K562 (cell line): Measurements from ENCODE around the gene RPL38. TPM values are rescaled to one million over a fixed set of nuclear protein-coding genes. Genes with fewer than 3 reads are reported as not detected.

ENCODE experiments used
- ATAC-seq: fragments of 200-7000 bp; cut with Tn5 transposase; 3 replicates; pipeline ENCODE4 v1.9.1; 2020; ENCODE audit warnings: moderate library complexity
- BruUV-seq: library from RNA; stranded (reverse); fragments of 400-500 nt; replicated peaks from 2 replicates; lab custom pipeline; 2021; lab: Mats Ljungman, UMichigan
- CTCF ChIA-PET: fragments of 300-600 bp; formaldehyde crosslinking; extraction: SDS; loops from one replicate; lab custom pipeline; 2021; ENCODE audit warnings: low intra/inter-chr PET ratio; lab: Yijun Ruan, JAX
- POLR2A ChIA-PET: fragments of 300-600, 350-650 bp; sonication (Branson Sonifier 250); formaldehyde crosslinking; extraction: SDS; loops from one replicate; lab custom pipeline; 2021; ENCODE audit warnings: antibody characterized with exemption, inconsistent platforms; lab: Yijun Ruan, JAX
- DNase-seq, 4 experiments: peaks; one replicate each; pipeline versions ENCODE4 v3.0.0 to v3.0.0-alpha.2; 2011 to 2018; ENCODE audit warnings: low spot score in 3 of 4, mixed read lengths in 3 of 4; ENCODE audit errors: extremely low read depth in 1 of 4
- FAIRE-seq: peaks from 2 replicates; lab custom pipeline; 2011; peaks lifted over from hg19 to GRCh38; lab: Jason Lieb, UNC
- H2AFZ ChIP-seq: 2 replicates; pipeline ENCODE4 v1.6.0; 2011; ENCODE audit warnings: low read depth, low read length, control low read depth, inconsistent platforms
- H3K27ac ChIP-seq: fragments of 200-600 bp; 3 replicates; pipeline ENCODE4 v1.8.0; 2011; ENCODE audit warnings: low read depth, mild to moderate bottlenecking, control low read depth, inconsistent platforms, low read length, moderate library complexity, mixed read lengths; ENCODE audit errors: extremely low read depth
- H3K27me3 ChIP-seq, 2 experiments: fragments of 300-600 bp in 1 of 2; 2 replicates in 1 of 2; 3 replicates in 1 of 2; pipeline versions ENCODE4 v1.6.0 to v1.8.0; 2011; ENCODE audit warnings: inconsistent platforms in 2 of 2, low read length in 2 of 2, mild to moderate bottlenecking in 1 of 2, mixed read lengths in 1 of 2, moderate library complexity in 1 of 2; ENCODE audit not compliant: control insufficient read depth in 2 of 2, insufficient read depth in 2 of 2
- H3K36me3 ChIP-seq: fragments of 300-600 bp; 3 replicates; pipeline ENCODE4 v1.8.0; 2011; ENCODE audit warnings: mild to moderate bottlenecking, low read length, inconsistent platforms; ENCODE audit not compliant: control insufficient read depth, insufficient read depth
- H3K4me1 ChIP-seq, 2 experiments: fragments of 200-600 bp in 1 of 2; replicated peaks in 1 of 2; 2 replicates in 1 of 2; 3 replicates in 1 of 2; pipeline versions ENCODE4 v1.5.1 to v1.8.0; 2011; ENCODE audit warnings: inconsistent platforms in 2 of 2, low read length in 2 of 2, mild to moderate bottlenecking in 1 of 2, mixed read lengths in 1 of 2, moderate library complexity in 1 of 2; ENCODE audit not compliant: control insufficient read depth in 2 of 2, insufficient read depth in 2 of 2
- H3K4me2 ChIP-seq: 2 replicates; pipeline ENCODE4 v1.6.1; 2011; ENCODE audit warnings: low read length, control low read depth, inconsistent platforms, mixed read lengths; ENCODE audit not compliant: insufficient read depth
- H3K4me3 ChIP-seq: fragments of 200-600 bp; sonication (generic), shearing (Covaris generic); 2 replicates; pipeline ENCODE4 v1.5.1; 2016; ENCODE audit warnings: control low read depth, inconsistent platforms
- H3K79me2 ChIP-seq: fragments of 200-600 bp; 3 replicates; pipeline ENCODE4 v1.8.0; 2011; ENCODE audit warnings: low read length, inconsistent platforms; ENCODE audit not compliant: control insufficient read depth, insufficient read depth
- H3K9ac ChIP-seq, 2 experiments: 2 replicates each; pipeline versions ENCODE4 v1.6.0 to v1.6.1; 2011; ENCODE audit warnings: low read depth in 2 of 2, low read length in 2 of 2, control low read depth in 1 of 2, inconsistent platforms in 1 of 2, mild to moderate bottlenecking in 1 of 2, mixed read lengths in 1 of 2; ENCODE audit not compliant: insufficient read depth in 1 of 2
- H3K9me1 ChIP-seq: one replicate; pipeline ENCODE4 v1.6.0; 2011; ENCODE audit warnings: inconsistent platforms, mild to moderate bottlenecking, low read length, moderate library complexity; ENCODE audit not compliant: control insufficient read depth, insufficient read depth
- H3K9me3 ChIP-seq: replicated peaks from 2 replicates; pipeline ENCODE4 v1.5.1; 2011; ENCODE audit warnings: low read depth, low read length, inconsistent platforms; ENCODE audit not compliant: control insufficient read depth, insufficient read depth
- H4K20me1 ChIP-seq: replicated peaks from 2 replicates; pipeline ENCODE4 v1.6.1; 2011; ENCODE audit warnings: low read length, inconsistent platforms, mixed read lengths; ENCODE audit not compliant: control insufficient read depth, insufficient read depth
- ARID2 ChIP-seq: fragments of 450-650 bp; IDR thresholded peaks from 2 replicates; pipeline ENCODE4 v1.6.1; 2017; ENCODE audit warnings: antibody characterized with exemption, mild to moderate bottlenecking
- DPF2 ChIP-seq: fragments of 450-650 bp; IDR thresholded peaks from 2 replicates; pipeline ENCODE4 v1.6.1; 2016
- FOS ChIP-seq: IDR thresholded peaks from 3 replicates; pipeline ENCODE4 v1.6.1; 2011; ENCODE audit not compliant: insufficient read length; ENCODE audit errors: extremely low read depth
- HLTF ChIP-seq: fragments of 450-650 bp; IDR thresholded peaks from 2 replicates; pipeline ENCODE4 v1.6.1; 2016
- KDM4B ChIP-seq, 2 experiments: fragments of 450-650 bp in 1 of 2; sonication (generic) in 1 of 2; IDR thresholded peaks; 2 replicates each; pipeline ENCODE4 v1.6.1; 2016 to 2017; ENCODE audit warnings: borderline replicate concordance in 2 of 2, antibody characterized with exemption in 1 of 2, low read depth in 1 of 2, mild to moderate bottlenecking in 1 of 2
- NR1H2 ChIP-seq: sonication (generic); formaldehyde crosslinking; IDR thresholded peaks from 2 replicates; pipeline ENCODE4 v1.4.0; 2020; ENCODE audit warnings: mild to moderate bottlenecking, missing genetic modification reagents
- PURB ChIP-seq: sonication (generic); formaldehyde crosslinking; IDR thresholded peaks from 2 replicates; pipeline ENCODE4 v1.9.0; 2021; ENCODE audit warnings: low read depth, mild to moderate bottlenecking, missing genetic modification reagents
- RFX5 ChIP-seq: IDR thresholded peaks from 2 replicates; pipeline ENCODE4 v1.6.1; 2011; ENCODE audit warnings: low read depth, mild to moderate bottlenecking, improper control_type of control experiment, low read length
- SAFB2 ChIP-seq: fragments of 200-400 bp; formaldehyde crosslinking; IDR thresholded peaks from 2 replicates; pipeline ENCODE4 v1.6.1; 2018; ENCODE audit warnings: borderline replicate concordance, low read length, low read depth, moderate library complexity; ENCODE audit not compliant: severe bottlenecking
- TARDBP ChIP-seq: fragments of 450-650 bp; IDR thresholded peaks from 2 replicates; pipeline ENCODE4 v1.6.1; 2016
- TFAM ChIP-seq: fragments of 250-450 bp; sonication (Bioruptor Pico); conservative IDR thresholded peaks from 2 replicates; pipeline ENCODE4 v1.5.0; 2021; ENCODE audit warnings: mild to moderate bottlenecking, moderate library complexity
- ZNF134 ChIP-seq: fragments of 250-450 bp; sonication (Bioruptor Pico); conservative IDR thresholded peaks from 2 replicates; pipeline ENCODE4 v1.4.0; 2020
- ZNF431 ChIP-seq: sonication (generic); formaldehyde crosslinking; IDR thresholded peaks from 2 replicates; pipeline ENCODE4 v1.8.0; 2022; ENCODE audit warnings: mild to moderate bottlenecking, missing genetic modification reagents
- WGBS: fragments of 100-300 bp; shearing (Covaris generic); methylation state at CpG from one replicate; pipeline ENCODE4 v1.1.6; 2016; ENCODE audit warnings: low coverage, mixed read lengths; ENCODE audit not compliant: insufficient coverage; ENCODE audit errors: missing lambda C conversion rate; 5-methylcytosine and 5-hydroxymethylcytosine counted together
- in situ Hi-C: fragments of 300-500 bp; cut with MboI; formaldehyde crosslinking; loops from 4 replicates; pipeline ENCODE4 v1.15.0; 2018; ENCODE audit warnings: inconsistent platforms, mixed read lengths
- intact Hi-C: fragments of 100-400 bp; cut with micrococcal nuclease; formaldehyde crosslinking; loops from 2 replicates; pipeline ENCODE4 v1.14.2; 2022
- polyA plus RNA-seq, 8 experiments: library from polyadenylated mRNA; depleted of rRNA in 4 of 8; stranded (reverse) in 5 of 8; unstranded in 3 of 8; fragments of >200 nt; fragmentation: Nextera tagmentation in 2 of 8; fragmentation: Illumina TruSeq in 1 of 8; extraction: Ambion mirVana in 2 of 8; extraction: Trizol in 1 of 8; gene quantifications; 2 replicates each; pipeline versions ENCODE4 v1.2.1 to v1.2.3, GENCODE V29; 2011 to 2014; ENCODE audit warnings: inconsistent platforms in 1 of 8, missing spikeins in 1 of 8
- total RNA-seq, 7 experiments: library from RNA; depleted of rRNA in 6 of 7; stranded (reverse); fragments of >200 nt in 6 of 7; fragmentation: Illumina TruSeq in 2 of 7; extraction: Trizol in 2 of 7; gene quantifications; 2 replicates each; pipeline versions ENCODE4 v1.2.1 to v1.2.3, GENCODE V29; 2011 to 2021; ENCODE audit warnings: low replicate concordance in 1 of 7
- TF ChIP-seq, protein P1 (sequence below): sonication (generic); formaldehyde crosslinking; IDR thresholded peaks from 2 replicates; pipeline ENCODE4 v1.8.0; 2022; ENCODE audit warnings: missing genetic modification reagents, mild to moderate bottlenecking, moderate library complexity, borderline replicate concordance
- TF ChIP-seq, protein P2 (sequence below): IDR thresholded peaks from 2 replicates; pipeline ENCODE4 v1.6.1; 2014; ENCODE audit warnings: antibody characterized with exemption
- TF ChIP-seq, protein P3 (sequence below): sonication (generic); formaldehyde crosslinking; IDR thresholded peaks from 2 replicates; pipeline ENCODE4 v1.8.1; 2023; ENCODE audit warnings: mild to moderate bottlenecking, missing genetic modification reagents

RPL38 gene
- total and polyA plus RNA-seq, 9 of the 15 experiments (the other 6 are each of a cell fraction or from before 2014, with no cell fraction given): 1,224 to 3,864 (median 1,939) TPM

DNA sequence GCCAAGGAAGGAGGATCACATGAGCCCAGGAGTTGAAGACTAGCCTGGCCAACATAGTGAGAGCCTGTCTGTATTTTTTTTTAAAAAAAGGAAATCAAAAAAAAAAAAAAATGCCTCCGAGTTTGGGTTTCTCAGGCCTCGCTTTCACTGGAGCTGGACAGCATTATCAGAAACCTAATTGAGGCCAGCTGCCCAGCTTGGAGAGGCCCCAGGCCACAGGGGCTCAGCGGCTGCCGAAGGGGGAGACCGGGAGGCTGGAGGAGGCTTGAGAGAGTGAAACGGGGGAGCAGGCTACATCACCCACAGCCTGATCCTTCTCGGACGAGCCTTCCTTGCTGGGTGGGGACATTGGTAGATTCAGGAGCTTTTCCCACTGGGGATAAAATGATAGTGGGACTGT is 15.0 kb downstream of the RPL38 start:
- ChIA-PET POLR2A (interaction anchor here (0.5 to 0.6 kb wide), 2 partner anchors 78 to 122 kb away, joined by 3 read pairs; no protein-coding TSS in a partner anchor), CTCF (no interaction called here)
- Histone ChIP-seq H2AFZ (no peak overlapping the region), H3K9me1 (no peaks in the 10 kb centered on the region), H3K9me3 (no peaks in the 10 kb centered on the region), H3K79me2 (no peaks in the 10 kb centered on the region), H3K27ac (no peak overlapping the region), H3K9ac (no peak overlapping the region), H3K4me1 (peaks cover 9 to 19% of the 10 kb centered on the region in 2 experiments; a peak in 4 of 5 replicates), H3K27me3 (no peaks in the 10 kb centered on the region), H3K4me2 (no peak overlapping the region), H4K20me1 (peaks cover 4% of the 10 kb centered on the region; the same call in 1 of the 2 replicates), H3K36me3 (no peaks in the 10 kb centered on the region), H3K4me3 (no peak overlapping the region)
- 56% methylated on average over 7 of the region's 8 CpGs for WGBS
- no TSS peak for BruUV-seq
- FAIRE-seq (no peak), DNase-seq (no peak), ATAC-seq (no peak)
- in situ Hi-C loops: loop anchor here (5.0 kb wide), 1 partner anchor 64 kb away; no protein-coding TSS in a partner anchor
- intact Hi-C loops: no loop called here
- TF ChIP-seq TFAM: no peak
- no peak for TF ChIP-seq HLTF
- TF ChIP-seq NR1H2 (CRISPR knock-in tag): no peak
- no peak for TF ChIP-seq DPF2
- TF ChIP-seq ZNF431: no peak
- no peak for TF ChIP-seq FOS
- no peak for TF ChIP-seq PURB (CRISPR knock-in tag)
- no peak for TF ChIP-seq ZNF134
- TF ChIP-seq, protein P1, sequence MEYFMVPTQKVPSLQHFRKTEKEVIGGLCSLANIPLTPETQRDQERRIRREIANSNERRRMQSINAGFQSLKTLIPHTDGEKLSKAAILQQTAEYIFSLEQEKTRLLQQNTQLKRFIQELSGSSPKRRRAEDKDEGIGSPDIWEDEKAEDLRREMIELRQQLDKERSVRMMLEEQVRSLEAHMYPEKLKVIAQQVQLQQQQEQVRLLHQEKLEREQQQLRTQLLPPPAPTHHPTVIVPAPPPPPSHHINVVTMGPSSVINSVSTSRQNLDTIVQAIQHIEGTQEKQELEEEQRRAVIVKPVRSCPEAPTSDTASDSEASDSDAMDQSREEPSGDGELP (CRISPR knock-in tag): no peak
- no peak for TF ChIP-seq KDM4B (IDR thresholded peaks at IDR 0.05; ENCODE audit: borderline replicate concordance in 2 of 2, low read depth in 1 of 2)
- TF ChIP-seq, protein P2, sequence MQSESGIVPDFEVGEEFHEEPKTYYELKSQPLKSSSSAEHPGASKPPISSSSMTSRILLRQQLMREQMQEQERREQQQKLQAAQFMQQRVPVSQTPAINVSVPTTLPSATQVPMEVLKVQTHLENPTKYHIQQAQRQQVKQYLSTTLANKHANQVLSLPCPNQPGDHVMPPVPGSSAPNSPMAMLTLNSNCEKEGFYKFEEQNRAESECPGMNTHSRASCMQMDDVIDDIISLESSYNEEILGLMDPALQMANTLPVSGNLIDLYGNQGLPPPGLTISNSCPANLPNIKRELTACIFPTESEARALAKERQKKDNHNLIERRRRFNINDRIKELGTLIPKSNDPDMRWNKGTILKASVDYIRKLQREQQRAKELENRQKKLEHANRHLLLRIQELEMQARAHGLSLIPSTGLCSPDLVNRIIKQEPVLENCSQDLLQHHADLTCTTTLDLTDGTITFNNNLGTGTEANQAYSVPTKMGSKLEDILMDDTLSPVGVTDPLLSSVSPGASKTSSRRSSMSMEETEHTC: no peak
- no peak for TF ChIP-seq RFX5
- TF ChIP-seq, protein P3, sequence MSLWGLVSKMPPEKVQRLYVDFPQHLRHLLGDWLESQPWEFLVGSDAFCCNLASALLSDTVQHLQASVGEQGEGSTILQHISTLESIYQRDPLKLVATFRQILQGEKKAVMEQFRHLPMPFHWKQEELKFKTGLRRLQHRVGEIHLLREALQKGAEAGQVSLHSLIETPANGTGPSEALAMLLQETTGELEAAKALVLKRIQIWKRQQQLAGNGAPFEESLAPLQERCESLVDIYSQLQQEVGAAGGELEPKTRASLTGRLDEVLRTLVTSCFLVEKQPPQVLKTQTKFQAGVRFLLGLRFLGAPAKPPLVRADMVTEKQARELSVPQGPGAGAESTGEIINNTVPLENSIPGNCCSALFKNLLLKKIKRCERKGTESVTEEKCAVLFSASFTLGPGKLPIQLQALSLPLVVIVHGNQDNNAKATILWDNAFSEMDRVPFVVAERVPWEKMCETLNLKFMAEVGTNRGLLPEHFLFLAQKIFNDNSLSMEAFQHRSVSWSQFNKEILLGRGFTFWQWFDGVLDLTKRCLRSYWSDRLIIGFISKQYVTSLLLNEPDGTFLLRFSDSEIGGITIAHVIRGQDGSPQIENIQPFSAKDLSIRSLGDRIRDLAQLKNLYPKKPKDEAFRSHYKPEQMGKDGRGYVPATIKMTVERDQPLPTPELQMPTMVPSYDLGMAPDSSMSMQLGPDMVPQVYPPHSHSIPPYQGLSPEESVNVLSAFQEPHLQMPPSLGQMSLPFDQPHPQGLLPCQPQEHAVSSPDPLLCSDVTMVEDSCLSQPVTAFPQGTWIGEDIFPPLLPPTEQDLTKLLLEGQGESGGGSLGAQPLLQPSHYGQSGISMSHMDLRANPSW (CRISPR knock-in tag): no peak
- no peak for TF ChIP-seq TARDBP
- TF ChIP-seq ARID2: no peak
- no peak for TF ChIP-seq SAFB2
